HG03095 (cell line): ENCODE results near the gene CNGA4.
"Not testable (repeated sequence)": the region's sequence is repeated elsewhere in the genome, so short reads cannot be mapped to it uniquely, and the experiment has no call there.

Experiments used
- ATAC-seq: cut with Tn5 transposase; IDR thresholded peaks from one replicate; pipeline ENCODE4 v1.9.1; 2021; ENCODE audit warnings: moderate library complexity; ENCODE audit not compliant: unreplicated experiment

The CNGA4 gene

DNA sequence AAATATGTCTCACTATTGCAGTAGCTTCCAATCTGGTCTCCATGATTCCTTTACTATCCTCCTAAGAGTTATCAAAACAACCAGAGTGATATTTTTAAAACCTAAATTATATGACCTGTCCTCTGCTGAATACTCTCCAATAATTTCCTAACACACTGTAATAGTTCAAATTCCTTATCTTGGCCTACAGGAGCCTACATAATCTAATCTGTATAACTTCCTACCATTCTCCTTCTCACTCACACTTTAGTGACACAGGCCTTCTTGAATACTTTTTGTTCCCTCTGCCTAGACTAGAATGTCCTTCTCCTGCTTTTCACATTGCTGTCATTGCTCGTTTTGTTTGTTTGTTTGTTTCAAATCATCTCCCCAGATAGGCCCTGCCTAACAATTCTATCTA, 13.9 kb upstream of the CNGA4 start:
- ATAC-seq: no peak

DNA sequence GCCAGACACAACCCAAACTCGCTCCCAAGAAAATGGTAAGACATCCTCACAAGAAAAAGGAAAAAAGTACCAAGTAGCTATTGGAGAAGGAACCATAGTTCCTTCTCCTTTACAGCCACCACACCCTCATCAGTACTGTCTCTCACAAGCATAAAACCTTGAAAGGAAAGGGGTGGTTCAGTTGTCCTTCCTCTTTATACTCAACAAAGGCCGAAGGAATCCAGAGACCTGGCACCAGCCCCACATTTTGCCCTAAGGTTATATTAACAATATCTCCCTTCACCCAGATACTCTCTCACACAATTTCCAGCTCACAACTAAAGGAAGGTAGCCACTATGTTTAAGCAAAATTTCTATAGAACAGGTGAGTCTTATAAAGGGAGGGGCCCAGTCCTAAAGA, 13.0 kb upstream of the CNGA4 start:
- no peak for ATAC-seq

DNA sequence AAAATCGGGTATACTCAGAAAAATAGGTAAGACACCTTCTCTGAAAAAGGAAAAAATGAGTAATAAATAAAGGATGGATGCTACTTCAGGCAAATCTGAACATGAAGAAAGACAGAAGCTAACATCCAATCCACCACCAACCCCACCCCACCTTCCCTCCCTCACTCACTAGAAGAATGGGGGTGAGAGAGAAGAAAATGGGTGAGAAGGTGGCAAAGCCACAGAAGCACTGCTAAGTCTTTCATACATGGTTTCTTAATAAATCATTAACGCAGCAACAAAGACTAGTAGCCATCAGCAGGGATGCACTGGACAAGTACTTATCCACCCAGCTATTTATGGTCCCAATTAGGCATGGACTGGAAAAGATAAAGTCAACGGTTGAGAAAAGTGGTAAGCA, 10.4 kb upstream of the CNGA4 start:
- ATAC-seq: no peak

DNA sequence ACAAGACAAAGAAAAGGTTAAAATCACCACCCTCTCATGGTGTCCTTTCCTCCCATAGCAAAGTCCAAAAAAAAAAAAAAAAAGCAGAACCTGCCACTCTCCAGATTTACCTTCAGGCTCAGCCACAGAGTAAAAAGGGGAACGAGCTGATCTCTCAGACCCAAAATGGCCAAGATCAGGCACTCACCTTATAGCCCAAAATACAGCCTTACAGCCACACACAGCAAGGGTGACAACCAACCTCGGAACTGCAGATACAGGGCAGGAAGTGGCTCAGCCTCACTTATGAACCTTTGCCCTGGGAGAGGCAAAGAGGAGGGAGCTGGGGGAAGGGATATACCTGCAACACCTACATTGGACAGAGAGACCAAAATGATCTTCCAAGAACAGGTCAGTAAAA, 9.0 kb upstream of the CNGA4 start:
- no peak for ATAC-seq

DNA sequence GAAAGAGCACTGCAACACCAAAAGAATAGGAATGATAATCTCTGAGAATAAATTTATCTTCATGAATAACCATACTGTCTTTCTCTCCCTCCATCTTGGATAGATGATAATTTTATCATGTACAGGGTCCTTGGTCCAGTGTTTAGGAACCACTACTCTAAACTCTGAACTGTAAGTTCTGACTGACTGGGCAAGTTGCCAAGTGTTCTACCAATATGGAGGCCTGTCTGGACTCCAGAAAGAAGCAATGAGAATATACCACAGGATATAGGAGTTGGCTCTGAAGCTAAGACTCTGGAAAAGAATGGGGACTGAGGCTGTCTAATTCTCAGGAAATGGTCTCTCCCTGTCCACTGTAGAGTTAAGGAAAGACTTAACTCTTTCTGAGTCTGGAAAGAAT, 6.0 kb upstream of the CNGA4 start:
- ATAC-seq: no peak

DNA sequence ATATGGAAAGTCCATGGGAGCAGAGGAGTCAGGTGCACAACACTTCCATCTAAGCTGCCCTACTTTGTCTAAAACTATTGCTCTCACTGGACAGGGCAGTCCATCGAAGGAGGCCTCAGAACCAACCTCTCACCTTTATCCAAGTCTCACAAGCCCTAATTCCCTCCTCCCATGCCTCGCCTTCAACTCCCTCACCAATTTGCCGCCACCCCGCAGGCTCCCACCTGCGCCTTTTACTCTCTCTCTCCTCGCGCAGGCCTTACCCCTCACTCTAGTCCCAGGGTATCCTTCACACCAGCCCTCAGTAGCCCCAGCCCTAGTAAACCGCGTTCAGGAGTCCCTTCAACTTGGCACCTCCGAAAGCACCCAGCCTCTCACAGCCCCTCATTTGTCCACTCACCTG, 4.9 kb upstream of the CNGA4 start:
- no peak for ATAC-seq

DNA sequence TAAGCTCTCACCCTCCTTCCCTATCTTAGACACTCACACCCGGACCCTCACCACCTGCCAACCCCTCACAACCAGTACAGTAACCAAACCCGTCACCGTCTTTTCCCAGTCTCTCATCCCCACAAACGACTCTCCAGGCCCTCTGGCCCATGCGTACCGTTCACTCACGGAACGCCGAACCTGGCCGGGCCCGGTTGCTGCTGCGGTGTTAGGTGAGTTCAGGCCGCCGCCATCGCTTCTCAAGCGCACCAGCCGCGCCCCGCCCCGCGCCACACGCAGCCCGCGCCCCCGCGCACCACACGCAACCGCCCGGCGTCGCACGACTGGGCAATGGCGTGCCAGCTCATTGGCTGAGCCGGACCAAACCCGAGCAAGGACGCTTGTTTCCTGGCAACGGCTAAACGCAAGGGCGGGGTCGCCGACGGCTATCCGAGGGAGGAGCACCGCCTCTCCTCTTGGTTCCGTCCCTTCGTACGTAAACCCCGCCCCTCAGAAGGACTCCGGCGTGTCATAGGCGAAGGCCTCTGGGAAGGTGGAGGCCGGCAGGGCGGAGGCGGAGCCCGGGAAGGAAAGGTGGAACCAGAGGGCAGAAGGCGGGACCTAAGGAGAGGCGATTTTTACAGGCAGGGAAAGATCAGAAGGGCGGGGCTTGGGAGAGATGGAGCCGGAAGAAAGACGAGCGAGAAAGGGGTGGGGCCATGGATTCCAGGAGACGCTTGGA, 4.3 kb upstream of the CNGA4 start, which contains the start of gene FHIP1B:
Gene FHIP1B, minus strand, starts transcription at position 250 of the 721 bp plus-strand sequence. CDS start 10,120 bp downstream, outside the sequence.
- peak; percentile 95 for ATAC-seq

DNA sequence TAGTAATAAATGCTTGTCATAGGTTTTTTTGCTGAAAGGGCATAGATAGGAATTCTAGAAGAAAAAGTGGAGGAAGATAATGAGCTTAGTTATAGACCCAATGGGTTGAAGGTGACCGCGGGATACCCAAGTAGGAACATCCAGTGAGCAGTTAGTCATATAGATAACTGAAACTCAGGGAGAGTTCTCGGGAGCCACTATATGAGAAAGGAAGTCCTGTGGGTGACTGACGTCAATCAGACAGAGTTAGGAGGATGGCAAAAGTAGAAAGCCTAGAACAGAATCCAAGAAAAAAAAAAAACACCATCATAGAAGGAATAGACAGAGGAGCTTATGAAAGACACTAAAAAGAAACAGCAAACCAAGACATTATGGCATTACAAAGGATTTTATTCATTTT, 1.6 kb upstream of the CNGA4 start:
- ATAC-seq: no peak

DNA sequence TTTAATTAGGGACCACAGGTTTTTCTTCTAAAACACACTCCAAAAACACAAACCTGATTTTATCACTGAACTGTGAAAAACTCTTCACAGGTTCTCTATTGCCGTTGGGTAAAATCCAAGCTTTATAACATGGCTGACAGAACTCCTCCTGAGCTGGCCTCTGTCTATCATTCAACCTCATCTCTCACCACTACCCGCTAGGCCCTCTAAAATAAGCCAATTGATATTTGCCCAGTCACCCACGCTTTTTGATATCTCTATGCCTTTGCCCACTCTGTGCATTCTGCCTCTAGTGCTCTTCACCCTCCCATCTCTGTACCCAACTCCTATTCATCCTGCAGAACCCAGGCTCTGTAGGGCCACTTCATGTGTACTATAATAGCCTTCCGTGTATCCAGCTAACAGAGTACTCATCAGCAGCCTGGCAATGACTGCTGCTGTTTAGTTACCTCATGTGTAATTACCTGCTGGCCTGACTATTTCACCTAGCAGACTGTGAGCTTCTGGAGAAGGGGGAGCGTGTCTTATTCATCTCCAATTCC, 1.1 kb upstream of the CNGA4 start:
- ATAC-seq: no peak

DNA sequence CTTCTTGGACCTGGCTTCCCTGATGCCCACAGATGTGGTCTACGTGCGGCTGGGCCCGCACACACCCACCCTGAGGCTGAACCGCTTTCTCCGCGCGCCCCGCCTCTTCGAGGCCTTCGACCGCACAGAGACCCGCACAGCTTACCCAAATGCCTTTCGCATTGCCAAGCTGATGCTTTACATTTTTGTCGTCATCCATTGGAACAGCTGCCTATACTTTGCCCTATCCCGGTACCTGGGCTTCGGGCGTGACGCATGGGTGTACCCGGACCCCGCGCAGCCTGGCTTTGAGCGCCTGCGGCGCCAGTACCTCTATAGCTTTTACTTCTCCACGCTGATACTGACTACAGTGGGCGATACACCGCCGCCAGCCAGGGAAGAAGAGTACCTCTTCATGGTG, 1.2 kb downstream of the CNGA4 start:
- ATAC-seq: no peak

DNA sequence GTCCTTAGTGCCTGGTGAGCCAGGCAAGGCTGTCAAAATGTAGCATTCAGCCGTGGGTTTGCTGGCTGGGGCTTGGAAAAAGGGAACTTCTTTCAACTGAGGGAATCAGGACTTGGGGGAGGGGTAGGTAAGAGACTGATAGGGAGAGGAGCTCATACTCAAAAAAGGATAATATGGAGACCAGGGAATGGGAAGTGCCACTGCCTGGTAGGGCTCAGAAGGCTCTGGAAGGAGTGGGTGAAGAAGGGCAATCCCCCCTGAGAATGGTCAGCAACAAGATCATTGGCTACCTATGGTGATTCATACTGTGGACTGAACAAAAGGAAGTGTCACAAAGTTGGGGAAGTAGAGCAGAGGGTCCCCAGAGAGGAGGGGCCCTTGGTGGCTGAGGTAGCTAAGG, 1.9 kb downstream of the CNGA4 start:
- no peak for ATAC-seq

DNA sequence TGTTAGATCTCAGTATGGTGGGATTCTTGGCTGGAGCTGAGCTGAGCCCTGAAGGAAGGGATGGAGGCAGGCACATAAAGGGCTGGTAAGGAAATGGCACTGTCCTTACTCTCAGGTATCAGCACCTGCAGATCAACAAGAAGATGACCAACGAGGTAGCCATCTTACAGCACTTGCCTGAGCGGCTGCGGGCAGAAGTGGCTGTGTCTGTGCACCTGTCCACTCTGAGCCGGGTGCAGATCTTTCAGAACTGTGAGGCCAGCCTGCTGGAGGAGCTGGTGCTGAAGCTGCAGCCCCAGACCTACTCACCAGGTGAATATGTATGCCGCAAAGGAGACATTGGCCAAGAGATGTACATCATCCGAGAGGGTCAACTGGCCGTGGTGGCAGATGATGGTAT, 2.4 kb downstream of the CNGA4 start:
- no peak for ATAC-seq

DNA sequence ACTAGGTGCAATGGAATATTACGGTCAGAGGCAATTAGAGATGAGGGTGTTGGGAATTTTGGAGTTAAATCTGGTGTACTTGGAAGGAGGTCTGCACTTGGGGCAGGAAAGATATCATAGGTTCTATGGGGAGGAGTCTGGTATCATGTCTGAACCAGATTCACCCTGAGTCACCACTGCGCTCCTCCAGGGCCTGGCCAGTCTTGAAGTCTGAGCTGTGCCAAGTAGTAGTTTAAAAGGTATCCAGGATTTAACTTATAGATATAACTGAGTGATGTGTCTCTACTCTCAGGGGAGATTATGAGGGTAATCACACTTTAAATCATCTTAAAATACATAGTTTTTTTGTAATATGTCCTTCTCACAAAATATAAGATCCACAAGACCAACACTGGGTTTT, 6.6 kb downstream of the CNGA4 start:
- no peak for ATAC-seq

DNA sequence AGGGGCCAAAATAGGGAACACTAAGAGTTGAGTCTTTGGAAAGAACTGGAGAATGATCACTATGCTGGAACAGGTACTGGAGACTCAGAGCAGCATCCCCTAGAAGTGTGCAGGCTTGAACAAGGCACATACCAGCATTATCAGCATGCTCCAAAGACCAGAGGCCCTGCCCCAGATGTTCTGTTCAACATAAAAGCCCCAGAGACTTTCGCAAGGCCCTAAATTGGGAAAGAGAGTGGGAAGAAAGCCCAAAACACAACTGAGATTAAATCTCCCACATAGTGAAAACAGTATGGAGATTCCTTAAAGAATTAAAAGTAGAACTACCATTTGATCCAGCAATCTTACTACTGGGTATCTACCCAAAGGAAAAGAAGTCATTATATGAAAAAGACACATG, 9.4 kb downstream of the CNGA4 start:
- no peak for ATAC-seq

DNA sequence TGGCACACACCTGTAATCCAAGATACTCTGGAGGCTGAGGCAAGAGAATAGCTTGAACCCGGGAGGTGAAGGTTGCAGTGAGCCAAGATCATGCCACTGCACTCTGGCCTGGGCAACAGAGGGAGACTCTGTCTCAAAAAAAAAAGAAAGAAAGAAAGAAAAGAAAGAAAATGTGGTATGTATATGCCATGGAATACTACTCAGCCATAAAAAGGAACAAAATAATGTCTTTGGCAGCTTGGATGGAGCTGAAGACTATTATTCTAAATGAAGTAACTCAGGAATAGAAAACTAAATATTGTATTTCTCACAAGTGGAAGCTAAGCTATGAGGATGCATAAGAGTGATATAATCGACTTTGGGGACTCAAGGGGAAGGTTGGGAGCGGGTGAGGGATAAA, 10.0 kb downstream of the CNGA4 start:
- not testable (repeated sequence) for ATAC-seq

DNA sequence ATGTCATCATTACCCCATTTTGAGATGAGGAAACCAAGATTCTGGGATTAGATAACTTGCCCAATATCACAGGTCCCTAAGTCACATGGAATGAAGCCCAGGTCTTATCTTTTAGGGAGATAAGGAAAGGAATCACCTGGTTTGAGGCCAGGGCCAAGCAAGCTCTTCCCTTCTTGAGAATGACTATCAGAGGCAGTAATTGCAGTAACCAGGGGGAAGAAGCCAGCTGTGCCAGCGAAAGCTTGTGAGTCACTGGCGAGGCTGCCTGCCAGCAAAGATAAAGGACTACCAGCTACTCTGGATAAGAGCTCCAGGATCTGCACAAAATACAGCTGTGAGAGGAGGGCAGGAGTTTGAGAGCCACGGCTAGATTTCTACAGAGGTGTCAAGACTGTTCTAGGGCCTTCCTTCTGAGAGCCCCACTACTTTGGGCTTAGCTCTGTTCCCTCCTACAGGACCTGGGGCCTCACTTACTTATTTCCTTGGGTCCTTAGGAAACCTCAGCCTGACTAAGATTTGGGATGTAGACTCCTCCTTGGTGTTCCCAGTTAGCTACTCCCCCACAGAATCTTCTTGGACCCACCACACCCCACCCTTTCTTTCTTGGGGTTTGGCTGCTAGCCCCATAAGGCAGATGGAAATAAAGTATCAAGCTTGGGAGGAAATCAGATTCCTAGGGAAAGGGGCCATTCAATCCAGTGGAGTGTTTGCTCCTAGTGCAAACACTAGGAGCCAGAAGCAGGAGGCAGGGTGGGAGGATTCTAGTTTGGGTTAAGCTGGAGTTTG, 11.1 kb downstream of the CNGA4 start:
- no peak for ATAC-seq

DNA sequence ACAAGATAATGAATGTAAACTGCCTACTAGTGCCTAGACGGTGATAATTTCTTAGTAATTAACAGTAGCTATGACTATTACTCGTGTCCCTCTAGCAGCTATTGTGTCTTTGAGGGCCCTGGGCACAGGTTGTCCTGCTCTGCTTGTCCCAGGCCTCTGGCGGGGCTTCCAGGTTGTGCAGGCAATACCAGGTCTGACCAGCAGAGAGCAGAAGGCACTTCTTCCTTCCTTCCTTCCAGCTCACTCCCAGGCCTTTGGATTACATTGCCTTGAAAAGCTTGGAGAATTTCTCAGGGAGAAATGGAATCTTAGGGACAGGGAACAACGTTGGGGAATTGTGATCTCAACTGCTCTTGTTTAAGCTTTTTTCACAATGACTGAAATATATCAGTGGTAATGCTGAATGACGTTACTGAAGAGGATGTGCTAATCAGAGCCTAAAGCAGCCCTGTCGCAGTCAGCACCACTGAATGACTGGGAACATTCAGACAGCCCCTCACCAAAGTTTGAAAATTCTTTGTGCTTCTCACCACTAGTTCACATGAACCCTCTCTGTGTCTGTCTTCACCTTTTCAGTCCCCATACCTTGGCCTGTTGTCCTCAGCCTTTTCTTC, 12.3 kb downstream of the CNGA4 start:
- ATAC-seq: peak; percentile 59

DNA sequence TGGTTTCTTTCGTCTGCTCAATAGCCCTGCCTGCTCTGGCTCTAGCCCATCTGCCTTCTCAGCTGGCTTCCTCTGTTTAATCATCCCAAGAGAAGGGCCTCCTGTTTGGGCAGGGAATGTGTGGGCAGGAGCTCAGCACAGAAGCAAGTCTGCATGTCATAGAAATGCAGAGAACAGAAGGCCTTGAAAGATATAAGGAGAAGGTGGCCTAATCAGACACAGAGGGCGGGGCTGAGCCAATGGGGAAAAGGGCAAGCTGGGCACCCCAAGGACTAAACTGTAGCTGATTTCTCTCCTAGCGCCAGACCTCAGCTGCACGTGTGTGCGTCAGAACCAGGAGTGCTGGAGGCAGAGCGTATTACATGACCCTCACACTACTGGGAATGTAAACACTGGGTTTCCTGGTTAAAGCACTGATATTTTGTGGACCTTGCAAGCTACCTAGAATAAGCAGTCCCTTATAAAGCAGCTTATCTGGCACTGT, 13.1 kb downstream of the CNGA4 start:
- ATAC-seq: no peak

DNA sequence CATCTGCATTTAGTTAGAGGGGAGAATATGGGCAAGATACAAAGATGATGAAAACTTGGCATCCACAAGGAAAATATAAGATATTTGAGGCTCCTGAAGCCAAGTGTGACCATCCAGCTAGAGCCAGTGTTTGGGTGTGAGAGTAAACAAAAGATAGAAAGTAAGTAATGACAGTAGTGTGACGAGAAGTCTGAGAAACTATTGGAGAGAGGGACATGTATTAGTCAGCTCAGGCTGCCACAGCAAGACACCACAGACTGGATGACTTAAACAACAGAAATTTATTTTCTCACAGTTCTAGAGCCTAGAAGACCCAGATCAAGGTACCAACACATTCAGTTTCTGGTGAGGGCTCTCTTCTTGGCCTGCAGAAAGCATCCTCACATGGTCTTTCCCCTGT, 14.3 kb downstream of the CNGA4 start:
- ATAC-seq: peak; percentile 76

DNA sequence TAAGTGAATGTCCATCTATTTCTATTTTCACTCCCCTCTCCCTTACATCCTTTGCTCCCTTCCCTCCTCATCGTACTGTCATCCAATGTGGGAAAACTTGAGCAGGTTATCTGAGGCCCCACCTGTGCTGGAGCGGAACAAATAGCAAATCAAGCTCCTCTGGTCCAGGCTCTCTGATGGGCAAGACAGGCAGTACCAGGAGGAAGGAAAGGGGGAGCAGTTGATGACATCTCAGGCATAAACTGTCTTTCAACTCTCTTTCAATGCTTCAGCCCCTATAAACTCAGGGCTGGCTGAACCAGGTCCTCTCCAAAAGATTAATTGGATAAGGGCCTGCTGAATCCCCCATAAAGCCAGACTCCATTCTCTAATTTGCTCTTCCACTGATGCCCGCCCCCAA, 19.3 kb downstream of the CNGA4 start:
- ATAC-seq: no peak

DNA sequence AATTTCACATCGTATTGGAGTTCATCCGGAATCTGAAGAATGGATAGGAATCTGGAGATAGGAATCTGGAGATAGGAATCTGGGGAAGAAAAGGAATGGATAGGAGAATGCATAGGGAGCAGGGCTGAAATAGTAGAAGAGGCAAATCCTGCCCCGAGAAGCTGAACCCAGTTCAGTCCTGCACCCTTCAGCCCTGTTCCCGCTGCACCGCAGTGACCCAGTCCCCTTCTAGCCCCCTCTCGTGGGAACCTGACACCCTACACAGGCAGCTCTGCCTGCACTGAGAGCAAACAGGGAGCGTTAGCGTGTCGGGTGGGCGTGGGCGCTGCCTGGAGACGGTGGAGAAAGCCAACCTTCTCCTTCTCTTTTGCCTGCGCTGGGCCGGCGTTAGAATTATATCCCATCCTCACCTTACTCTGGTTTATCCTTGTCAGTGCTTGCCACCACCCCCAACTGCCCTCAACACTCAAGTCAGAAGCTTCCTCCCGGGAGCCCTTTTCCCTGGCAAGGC, 19.7 kb downstream of the CNGA4 start:
- no peak for ATAC-seq
